ENCODE measurements around the gene CTBP1.

GRCh38 chr4:1171311-1172227 lies 77.4 kb downstream of the CTBP1 start:
- TF ChIP-seq EZH2 (IDR thresholded peaks at IDR 0.05; ENCODE audit: insufficient read depth, poor library complexity, severe bottlenecking) (peak; percentile 91), EZH2phosphoT487 (IDR thresholded peaks at IDR 0.05; ENCODE audit: insufficient read depth, low read depth) (no peak)

Data from GM23248 (cell line).